Stimulated activated CD4-positive, alpha-beta T cell treated with anti-CD3 and anti-CD28 coated beads, TNF-alpha, amount 100 ng/mL, for 24 hours (primary cell): ENCODE data around the gene FADS3.

Experiments
- DNase-seq, 3 experiments: peaks; one replicate each; pipeline ENCODE4 v3.0.0-alpha.2; 2020; ENCODE audit warnings: low read depth in 3 of 3

Gene FADS3

DNA sequence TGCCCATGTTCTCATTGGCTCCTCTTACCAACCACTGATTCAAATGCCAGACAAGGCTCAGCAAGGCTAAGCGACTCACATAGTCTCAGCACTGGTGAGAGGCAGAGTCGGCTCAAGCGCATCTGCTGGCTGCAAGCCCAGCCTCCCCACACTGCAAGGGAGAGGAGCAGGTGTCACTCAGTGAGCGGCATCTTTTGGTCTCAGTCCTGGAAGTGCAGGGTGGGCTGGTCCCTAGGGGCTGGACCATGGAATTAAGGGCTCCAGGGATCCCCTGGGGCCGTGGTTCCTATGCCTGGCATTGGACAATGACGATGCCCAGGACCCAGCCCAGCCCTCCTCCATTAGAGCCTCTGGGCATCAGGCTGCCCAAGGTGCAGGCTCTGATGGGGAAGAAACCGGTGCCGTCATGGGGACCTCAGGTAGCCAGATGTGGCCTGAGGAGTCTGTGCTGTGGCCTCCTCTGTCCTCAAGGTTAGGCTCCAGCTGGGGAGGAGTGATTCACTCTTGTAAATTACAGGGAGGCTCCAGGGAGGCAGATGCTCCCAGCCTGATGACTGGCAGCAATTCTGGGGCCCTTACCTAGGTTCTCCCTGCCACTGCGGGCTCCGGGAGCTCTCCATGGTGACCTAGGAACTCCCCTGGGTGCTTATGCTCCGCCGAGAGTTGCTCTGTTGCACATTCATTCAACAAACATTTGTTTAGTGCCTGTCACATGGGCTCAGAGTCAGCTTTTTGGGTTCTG, 35.2 kb downstream of the FADS3 start:
- no peak for DNase-seq

DNA sequence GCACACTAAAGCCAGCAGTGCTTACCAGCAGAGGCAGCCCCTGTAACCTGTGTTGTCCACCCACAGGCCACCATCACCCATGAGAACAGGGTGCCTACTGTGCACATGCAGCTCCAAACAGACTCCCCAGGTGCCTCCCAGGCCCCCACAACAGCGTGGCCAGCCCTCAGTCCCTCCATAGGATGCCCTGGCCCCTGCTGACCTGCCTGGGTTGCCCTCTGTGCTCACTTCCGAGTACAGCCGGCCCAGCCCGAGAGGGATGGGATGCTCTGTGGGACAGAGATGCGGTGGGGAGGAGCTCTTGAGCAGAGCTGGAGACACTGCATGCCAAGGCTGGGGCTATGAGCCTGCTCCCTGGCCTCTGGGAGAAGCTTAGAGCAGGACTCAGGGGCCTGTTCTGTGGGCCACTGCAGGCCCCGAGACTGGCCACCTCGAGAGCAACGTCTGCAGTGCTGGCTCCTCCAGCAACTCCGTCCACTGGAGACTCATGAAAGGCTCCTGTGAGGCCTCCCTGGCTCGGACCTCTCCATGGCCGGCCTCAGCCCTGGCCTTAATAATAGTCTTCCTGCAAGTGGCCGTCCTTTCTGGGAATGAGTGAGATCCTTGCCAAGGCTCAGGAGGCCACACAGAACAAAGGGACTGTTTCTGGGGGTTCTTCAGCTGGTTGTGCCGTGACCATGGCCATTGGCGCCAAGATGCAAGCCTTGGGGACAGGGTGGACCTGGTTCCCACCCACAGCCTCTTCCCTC, 36.2 kb downstream of the FADS3 start:
- DNase-seq, result no peak

DNA sequence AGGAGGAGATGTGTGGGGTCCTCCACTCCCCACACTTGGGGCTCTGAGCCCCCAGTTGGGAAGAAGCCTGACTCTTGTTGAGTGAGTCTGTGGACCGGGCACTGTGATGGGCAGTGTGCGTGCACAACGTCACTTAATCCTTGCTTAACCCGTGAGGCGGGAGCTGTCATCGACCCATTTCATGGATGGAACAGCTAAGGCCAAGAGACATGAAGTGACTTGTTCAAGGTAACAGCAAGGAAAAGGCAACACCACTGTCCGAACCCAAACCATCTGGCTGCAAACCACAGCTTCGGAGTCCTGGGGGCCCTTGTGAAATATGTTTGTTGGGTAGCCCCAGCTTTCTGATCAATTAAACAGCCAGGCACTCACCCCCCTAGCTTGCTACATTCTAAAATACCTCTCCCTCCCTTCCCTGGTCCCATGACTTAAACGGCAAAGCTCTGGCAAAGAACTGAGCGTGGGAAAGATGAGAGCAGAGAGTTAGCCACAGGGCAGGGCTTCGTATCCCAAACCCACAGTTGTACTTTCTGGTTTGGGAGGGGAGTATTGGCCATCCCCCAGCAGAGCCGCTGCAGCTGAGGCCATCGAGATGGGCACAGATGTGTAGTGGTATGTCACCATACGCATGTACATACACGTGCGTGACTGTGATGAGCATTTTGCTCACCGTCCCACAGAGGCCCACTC, 37.0 kb downstream of the FADS3 start:
- no peak for DNase-seq

DNA sequence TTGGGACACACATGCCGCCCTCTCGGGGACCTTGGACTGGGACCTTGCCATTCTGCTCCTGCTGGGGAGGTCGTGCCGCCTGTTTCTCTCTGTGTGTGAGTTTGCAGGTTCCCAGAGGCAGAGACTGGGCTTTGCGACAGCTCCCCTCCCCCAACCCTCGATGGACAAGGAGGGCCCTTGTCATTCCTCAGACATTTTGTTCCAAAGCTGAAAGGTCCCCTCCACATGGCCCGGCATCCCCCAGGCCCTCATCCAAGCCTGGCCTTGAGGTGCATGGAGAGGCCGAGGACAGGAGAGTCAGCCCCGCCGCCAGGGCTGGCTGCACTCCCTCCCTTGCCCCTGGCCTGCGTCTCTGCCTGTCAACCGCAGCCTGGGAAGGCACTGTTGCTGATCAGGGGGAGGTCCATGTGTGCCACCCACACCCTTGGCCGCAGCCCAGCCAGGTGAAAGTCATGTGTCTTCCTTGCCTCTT, 37.6 kb downstream of the FADS3 start:
- DNase-seq, result no peak

DNA sequence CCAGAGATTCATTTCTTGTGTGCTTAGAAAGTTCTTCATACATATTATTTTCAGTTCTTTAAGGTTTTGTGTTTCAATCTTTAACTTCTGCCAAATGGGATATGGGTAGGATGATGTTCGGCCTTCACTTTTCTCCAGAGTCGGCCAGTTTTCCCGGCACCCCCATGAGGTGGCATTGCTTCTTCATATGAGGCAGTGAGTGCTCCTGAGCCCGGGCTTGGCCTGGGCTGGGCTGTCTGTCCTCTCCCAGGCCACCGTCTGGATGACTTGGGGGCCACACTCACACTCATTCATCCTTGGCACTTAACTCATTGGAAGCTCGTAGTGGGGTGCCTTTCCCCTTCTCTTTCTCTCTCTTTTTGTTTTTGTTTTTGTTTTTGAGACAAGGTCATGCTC, 39.4 kb downstream of the FADS3 start:
- no peak for DNase-seq

DNA sequence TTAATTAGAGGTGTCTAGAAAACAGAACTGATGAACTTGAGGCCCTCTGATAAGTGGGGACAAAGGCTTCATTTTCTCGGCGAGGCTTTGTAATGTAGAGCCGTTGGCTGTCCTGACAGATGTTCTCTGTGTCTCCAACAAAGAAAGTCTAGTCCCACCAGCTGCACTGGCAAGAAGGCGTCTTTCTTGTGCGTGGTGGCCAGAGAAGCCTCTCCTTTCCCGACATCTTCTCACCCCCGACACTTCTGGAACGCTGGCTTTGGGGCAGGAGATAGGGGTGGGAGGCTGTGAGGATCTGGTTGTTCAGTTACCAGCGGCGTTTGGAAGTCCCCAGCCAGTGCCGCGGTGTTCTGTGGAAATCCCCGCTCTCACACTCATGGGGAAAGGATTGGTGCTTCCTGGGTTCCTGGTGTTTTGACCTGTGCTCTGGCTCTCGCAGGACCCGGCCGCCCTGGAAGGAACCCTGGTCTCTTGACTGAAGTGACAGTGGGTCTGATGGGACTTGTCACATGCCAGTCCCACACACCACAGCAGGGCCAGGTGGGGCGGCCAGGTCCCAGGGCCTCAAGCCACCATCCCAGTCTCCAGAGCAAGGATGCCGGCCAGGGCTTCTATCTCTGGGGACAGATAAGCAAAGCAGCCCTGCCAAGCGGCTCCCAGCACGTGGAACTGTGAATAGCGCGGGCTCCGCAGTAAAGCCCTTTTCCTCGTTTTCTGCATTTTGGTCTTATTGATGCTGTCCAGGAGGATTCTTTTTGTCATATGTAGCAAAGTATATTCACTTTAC, 40.0 kb downstream of the FADS3 start:
- DNase-seq, result no peak

DNA sequence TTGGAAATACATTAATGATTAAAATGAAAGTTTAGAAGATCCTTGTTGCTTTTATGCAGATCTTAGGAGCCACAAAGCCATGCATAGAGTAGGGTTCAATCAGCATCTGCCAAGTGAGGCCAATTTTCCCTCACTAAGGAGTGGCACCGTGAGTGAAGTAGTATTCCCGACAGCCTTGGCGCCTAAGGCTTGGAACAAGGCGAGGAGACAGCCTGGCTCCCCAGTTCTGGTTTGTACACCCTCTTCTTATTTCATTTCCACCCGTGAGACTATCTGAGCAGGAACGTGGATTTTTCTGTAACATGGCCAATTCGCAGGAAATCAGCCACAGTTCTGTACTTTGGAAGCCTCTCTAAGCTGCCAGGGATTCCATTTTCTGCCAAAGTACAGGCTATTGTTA, 40.7 kb downstream of the FADS3 start:
- DNase-seq, result no peak

DNA sequence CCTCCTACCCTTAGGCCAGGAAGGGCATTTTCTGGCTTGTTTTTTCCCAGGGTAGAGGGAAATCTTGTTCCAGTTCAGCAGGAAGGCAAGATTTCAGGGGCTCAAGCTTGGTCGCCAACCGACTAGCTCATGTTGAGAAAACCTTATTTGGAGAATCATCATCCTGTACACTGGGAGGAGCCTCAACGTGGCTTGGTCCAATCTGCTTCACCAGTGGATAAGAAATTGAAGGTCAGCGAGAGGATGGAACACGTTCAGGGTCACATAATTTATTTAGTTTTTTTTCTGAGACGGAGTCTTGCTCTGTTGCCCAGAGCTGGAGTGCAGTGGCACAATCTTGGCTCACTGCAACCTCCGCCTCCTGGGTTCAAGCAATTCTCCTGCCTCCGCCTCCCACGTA, 42.7 kb downstream of the FADS3 start:
- DNase-seq, result no peak

DNA sequence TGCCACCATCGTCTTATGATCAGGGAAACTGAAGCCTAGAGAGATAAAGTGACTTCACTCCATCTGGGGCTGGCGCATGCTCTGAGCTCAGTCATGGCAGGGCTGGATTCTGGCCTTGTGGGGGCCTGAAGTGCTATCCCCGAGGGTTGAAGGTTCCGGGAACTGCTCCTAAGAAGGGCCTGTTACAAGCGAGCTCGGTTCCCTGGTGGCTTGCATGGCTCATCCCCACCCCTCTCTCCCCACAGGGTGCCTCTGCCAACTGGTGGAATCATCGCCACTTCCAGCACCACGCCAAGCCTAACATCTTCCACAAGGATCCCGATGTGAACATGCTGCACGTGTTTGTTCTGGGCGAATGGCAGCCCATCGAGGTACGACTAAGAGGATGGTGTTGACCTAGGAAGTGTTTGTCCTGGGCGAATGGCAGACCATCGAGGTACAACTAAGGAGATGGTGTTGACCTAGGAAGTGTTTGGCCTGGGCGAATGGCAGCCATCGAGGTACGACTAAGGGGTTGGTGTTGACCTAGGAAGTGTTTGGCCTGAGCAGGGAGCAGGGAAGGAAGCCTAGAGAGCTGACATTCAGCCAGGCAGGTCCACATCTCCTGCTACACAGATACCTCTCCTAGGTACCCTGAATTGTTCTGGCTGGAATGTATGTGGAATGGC, 43.3 kb downstream of the FADS3 start:
- no peak for DNase-seq

DNA sequence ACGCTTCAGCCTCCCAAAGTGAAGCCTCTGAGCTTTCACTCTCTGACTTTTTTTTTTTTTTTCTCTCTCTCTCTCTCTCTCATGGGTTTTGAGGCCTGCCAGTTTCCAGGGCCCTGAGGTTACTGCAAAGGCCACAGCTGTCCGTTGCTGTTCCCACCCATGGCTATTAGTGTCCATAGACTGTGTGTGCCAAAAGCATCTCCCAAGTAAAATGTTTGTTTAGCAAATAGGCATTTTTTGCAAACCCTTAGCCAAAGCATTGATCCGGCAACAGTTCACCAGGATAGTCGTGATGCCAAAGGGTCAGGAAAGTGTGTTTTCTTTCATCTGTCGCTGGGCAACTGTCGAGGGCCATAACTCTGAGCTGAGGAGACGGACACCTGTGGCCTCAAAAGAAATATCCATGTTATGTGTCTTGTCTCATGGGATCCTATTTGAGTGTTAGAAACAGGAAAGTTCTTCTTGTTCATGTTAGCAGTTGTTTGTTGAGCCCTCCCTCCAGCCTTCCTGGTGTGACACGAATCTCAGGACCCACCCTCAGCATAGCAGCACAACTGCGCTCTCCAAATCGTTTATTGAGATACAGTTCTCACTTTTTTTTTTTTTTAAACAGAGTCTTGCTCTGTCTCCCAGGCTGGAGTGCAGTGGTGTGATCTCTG, 44.9 kb downstream of the FADS3 start:
- DNase-seq, result no peak

DNA sequence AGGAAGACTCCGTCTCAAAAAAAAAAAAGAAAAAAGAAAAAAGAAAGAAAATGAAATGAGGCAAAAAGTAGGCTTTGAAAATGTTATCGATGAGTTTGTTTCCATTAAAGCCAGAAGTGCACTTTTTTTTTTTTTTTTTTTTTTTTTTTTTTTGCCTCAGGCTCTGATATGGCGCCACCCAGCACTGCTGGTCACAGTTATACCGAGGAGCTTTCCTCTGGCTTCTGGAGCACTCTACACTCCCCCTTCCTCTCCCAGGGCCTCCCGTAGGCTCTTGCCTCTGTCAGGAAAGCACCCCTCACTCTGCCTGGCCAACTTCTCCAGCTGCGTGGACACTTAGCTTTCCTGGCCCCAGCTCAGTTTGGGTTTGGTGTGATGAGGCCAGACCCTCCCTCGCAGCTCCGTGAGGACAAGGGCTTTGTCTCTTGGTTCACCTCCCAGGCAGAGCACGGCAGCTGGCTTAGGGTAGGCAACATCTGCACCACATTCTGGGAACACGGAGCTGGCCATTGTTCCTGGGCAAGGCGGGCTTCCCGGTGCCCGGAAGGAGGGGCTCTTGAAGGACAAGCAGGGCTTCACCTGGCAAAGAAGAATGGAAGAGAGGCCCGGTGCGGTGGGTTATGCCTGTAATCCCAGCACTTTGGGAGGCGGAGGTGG, 46.3 kb downstream of the FADS3 start:
- DNase-seq, result no peak

DNA sequence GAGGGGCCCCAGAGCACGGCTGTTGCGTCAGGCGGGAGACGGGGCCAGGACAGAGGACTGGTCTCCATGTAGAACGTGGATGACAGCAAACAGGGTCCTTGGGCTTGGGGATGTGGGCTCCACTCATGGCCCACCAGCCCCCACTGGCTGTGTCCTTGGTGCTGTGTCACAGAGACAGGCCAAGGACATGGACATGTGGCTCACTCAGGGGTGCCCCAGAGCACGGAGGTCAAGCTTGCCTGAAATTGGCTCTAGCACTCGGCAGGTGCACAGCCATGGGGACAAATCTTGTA, 48.9 kb downstream of the FADS3 start:
- no peak for DNase-seq

DNA sequence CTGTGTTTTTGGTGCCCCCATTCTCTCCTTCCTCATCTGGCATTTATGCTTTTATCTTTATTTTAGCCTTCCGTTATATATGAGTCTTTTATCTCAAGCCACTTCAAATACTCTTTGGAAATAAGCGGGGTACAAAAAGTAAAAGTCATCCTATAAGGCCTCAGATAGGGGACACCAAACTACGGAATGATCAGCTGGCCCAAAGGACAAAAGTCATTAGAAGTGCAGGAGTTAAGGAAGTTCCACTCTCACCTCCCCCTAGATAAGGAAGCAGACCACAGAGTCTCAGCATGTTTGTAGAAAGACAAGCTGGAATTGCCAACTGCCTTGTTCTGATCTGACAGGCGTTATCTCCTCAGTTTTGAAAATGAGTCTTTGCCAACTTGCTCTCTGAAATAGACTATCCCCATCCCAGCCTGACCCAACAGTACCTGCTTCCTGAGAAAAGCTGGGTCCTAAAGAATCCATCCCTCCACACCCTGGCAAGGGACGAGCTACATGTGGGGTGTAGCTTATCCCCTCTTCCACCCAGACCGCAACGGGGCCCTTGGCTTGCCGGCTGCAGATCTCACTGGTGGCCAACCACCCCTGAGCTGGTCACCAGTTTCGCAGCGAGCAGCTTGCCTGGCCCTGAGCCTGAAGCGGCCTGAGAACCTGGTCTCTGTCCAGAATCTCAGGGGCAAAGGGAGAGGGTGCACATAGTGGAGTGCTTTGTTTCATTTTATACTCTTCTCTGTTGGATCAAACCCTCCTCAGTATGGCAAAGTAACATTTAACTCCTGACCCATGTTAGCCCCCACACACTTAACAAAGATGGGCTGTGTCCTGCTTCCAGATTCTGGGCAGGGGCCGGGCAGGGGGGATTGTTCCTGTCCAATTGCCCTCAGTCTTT, 49.5 kb downstream of the FADS3 start:
- no peak for DNase-seq

DNA sequence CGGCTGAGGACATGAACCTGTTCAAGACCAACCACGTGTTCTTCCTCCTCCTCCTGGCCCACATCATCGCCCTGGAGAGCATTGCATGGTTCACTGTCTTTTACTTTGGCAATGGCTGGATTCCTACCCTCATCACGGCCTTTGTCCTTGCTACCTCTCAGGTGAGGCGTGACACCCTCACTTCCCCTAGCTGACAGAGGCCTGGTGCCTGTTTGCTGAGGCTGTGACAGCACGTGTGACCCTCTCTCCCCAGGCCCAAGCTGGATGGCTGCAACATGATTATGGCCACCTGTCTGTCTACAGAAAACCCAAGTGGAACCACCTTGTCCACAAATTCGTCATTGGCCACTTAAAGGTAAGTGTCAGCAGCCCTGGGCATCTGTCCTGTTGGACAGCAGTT, 51.0 kb downstream of the FADS3 start:
- no peak for DNase-seq

DNA sequence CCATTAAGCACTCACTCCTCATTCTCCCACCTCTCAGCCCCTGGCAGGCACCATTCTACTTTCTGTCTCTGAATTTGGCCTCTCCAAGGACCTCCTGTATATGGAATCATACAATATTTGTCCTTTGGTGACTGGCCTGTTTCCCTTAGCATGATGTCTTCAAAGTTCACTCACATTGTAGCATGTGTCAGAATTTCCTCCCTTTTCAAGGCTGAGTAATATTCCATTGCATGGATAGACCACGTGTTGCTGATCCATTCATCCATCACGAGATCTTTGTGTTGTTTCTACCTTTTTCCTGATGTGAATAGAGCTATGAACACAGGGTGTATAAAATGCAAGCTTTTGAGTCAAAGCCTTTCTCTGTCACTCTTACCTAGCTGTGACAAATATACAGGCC, 51.6 kb downstream of the FADS3 start:
- no peak for DNase-seq

DNA sequence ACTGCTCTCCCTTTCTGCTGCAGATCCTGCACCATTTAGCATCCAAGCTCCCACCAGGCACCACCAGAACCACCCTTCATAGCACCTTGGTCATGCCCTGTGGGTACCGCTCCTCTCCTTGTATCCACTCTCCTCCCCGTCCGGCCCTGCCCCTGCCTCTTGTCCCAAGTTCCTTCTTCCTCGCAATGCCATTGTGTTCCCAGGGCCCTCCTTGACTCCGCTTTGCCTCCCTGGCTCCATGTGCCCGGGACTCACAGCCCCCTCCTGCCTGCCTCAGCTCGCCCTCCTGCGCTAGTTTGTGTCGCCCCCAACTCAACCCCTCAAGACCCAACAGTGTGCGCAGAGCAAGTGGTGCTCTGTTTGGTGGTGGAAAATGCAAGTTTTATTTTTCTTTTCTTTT, 52.4 kb downstream of the FADS3 start:
- DNase-seq, result no peak

DNA sequence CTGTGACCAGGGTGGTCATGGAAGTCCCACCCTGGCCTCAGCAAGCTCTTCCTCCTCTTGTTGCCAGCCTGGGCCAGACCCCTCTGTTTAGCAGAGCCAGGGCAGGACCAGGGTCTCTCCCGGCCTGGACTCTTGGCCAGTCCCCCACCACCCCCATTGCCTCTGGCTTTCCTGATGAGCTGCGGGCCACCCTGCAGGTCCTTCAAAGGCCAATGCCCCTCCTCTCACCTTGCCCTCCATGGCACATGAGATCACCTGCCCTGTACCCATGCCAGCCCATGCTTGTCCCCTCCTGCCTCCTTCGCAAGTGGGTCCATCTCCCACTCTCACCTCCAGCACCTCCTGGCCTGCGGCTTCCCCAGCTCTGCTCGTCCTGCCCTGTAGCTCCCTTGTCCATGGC, 52.8 kb downstream of the FADS3 start:
- DNase-seq, result no peak

DNA sequence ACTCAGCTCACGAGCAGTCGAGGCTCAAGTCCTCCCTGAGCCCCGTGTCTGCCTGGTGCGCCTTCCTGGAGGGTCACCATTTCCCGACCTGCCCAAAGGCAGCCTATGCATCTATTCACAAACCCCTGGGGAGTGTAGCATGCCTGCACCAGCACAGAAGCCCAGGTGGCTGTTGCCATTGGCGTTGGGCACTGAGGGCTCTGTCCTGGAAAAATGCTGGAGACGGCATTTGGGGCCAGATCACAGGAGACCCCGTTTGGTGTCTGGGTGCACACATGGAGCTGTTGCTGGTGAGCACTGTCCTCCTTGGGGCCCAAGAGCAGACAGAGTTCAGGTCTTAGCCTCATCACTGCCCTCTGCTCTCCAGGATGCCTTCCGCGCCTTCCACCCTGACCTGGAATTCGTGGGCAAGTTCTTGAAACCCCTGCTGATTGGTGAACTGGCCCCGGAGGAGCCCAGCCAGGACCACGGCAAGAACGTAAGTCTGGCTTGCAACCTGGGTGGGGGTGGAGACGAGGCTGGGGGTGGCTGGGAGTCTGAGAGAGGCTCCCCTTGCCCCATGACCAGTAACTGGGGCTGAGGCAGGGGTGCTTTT, 53.8 kb downstream of the FADS3 start:
- DNase-seq, result no peak

DNA sequence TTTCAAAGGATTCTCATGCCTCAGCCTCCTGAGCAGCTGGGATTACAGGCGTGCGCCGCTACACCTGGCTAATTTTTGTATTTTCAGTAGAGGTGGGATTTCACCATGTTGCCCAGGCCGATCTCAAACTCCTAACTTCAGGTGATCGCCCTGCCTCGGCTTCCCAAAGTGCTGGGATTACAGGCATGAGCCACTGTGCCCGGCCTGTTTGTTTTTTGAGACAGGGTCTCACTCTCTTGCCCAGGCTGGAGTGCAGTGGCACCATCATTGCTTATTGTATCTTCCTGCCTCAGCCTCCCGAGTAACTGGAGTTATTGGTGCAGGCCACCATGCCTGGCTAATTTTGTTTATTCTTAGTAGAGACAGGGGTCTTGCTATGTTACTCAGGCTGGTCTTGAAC, 55.2 kb downstream of the FADS3 start:
- no peak for DNase-seq
